HepG2 (cell line): ENCODE measurements around the gene INTS6. TPM values are rescaled to one million over a fixed set of nuclear protein-coding genes. Genes with fewer than 3 reads are reported as not detected.

ENCODE experiments used
- ATAC-seq: fragments of 200-7000 bp; cut with Tn5 transposase; 3 replicates; pipeline ENCODE4 v1.9.1; 2020; ENCODE audit warnings: mild to moderate bottlenecking, moderate library complexity
- BruUV-seq: library from RNA; stranded (reverse); fragments of 400-500 nt; replicated peaks from 2 replicates; lab custom pipeline; 2021; lab: Mats Ljungman, UMichigan
- CTCF ChIA-PET: fragments of 300-600 bp; formaldehyde crosslinking; extraction: SDS; loops from one replicate; lab custom pipeline; 2021; ENCODE audit warnings: low total read pairs, inconsistent platforms, low intra/inter-chr PET ratio; lab: Yijun Ruan, JAX
- POLR2A ChIA-PET: fragments of 350-600 bp; sonication (Branson Sonifier 250); formaldehyde crosslinking; loops from one replicate; lab custom pipeline; 2020; ENCODE audit warnings: antibody characterized with exemption, inconsistent platforms; lab: Yijun Ruan, JAX
- DNase-seq: peaks from one replicate; pipeline ENCODE4 v3.0.0-alpha.2; 2015; ENCODE audit warnings: low spot score
- FAIRE-seq: peaks from 3 replicates; lab custom pipeline; 2011; peaks lifted over from hg19 to GRCh38; lab: Jason Lieb, UNC
- H2AFZ ChIP-seq: one replicate; pipeline ENCODE4 v1.6.1; 2011; ENCODE audit warnings: low read length, inconsistent platforms
- H3K27ac ChIP-seq: fragments of 300-600 bp; 3 replicates; pipeline ENCODE4 v1.8.0; 2011; ENCODE audit warnings: mixed run types, mild to moderate bottlenecking, mixed read lengths, low read length, inconsistent platforms; ENCODE audit not compliant: insufficient read depth; ENCODE audit errors: extremely low read length
- H3K27me3 ChIP-seq, 2 experiments: fragments of 200-600 bp in 1 of 2; 2 replicates in 1 of 2; 3 replicates in 1 of 2; pipeline versions ENCODE4 v1.6.0 to v1.8.0; 2011; ENCODE audit warnings: low read length in 2 of 2, mild to moderate bottlenecking in 2 of 2, moderate library complexity in 2 of 2, inconsistent platforms in 1 of 2; ENCODE audit not compliant: insufficient read depth in 2 of 2, control insufficient read depth in 1 of 2
- H3K36me3 ChIP-seq, 2 experiments: fragments of 200-600 bp in 1 of 2; replicated peaks in 1 of 2; 2 replicates in 1 of 2; 3 replicates in 1 of 2; pipeline versions ENCODE4 v1.5.1 to v1.8.0; 2011; ENCODE audit warnings: low read length in 2 of 2, inconsistent platforms in 1 of 2; ENCODE audit not compliant: insufficient read depth in 2 of 2, control insufficient read depth in 1 of 2
- H3K4me1 ChIP-seq: 2 replicates; pipeline ENCODE4 v1.5.1; 2012; ENCODE audit warnings: low read length, inconsistent platforms; ENCODE audit not compliant: insufficient read depth
- H3K4me2 ChIP-seq: 2 replicates; pipeline ENCODE4 v1.6.0; 2011; ENCODE audit warnings: low read depth, low read length, inconsistent platforms
- H3K4me3 ChIP-seq, 3 experiments: fragments of 200-600 bp in 1 of 3; sonication (generic), shearing (Covaris generic) in 1 of 3; replicated peaks in 1 of 3; 2 replicates each; pipeline ENCODE4 v1.5.1; 2011 to 2016; ENCODE audit warnings: low read length in 3 of 3, inconsistent platforms in 2 of 3, low read depth in 2 of 3, mild to moderate bottlenecking in 2 of 3, control low read depth in 1 of 3, mixed read lengths in 1 of 3; ENCODE audit not compliant: insufficient read depth in 1 of 3
- H3K79me2 ChIP-seq: one replicate; pipeline ENCODE4 v1.6.1; 2011; ENCODE audit warnings: low read length, inconsistent platforms; ENCODE audit not compliant: insufficient read depth
- H3K9ac ChIP-seq: 2 replicates; pipeline ENCODE4 v1.6.0; 2011; ENCODE audit warnings: mild to moderate bottlenecking, low read depth, low read length, inconsistent platforms; ENCODE audit not compliant: insufficient read depth
- H3K9me3 ChIP-seq: 2 replicates; pipeline ENCODE4 v1.5.1; 2012; ENCODE audit warnings: mild to moderate bottlenecking, low read length
- H4K20me1 ChIP-seq: 2 replicates; pipeline ENCODE4 v1.6.0; 2011; ENCODE audit warnings: inconsistent platforms, mild to moderate bottlenecking, low read length, moderate library complexity; ENCODE audit not compliant: insufficient read depth
- FOXO1 ChIP-seq: sonication (generic); formaldehyde crosslinking; IDR thresholded peaks from 2 replicates; pipeline ENCODE4 v1.4.0; 2020; ENCODE audit warnings: missing genetic modification reagents
- HIVEP1 ChIP-seq: sonication (generic); formaldehyde crosslinking; IDR thresholded peaks from 2 replicates; pipeline ENCODE4 v1.4.0; 2020; ENCODE audit warnings: mild to moderate bottlenecking, missing genetic modification reagents
- KMT2A ChIP-seq: sonication (generic); formaldehyde crosslinking; IDR thresholded peaks from 2 replicates; pipeline ENCODE4 v1.4.0; 2020; ENCODE audit warnings: missing genetic modification reagents
- POGZ ChIP-seq: sonication (generic); formaldehyde crosslinking; IDR thresholded peaks from 2 replicates; pipeline ENCODE4 v1.4.0; 2020; ENCODE audit warnings: mild to moderate bottlenecking, missing genetic modification reagents
- POLR2AphosphoS2 ChIP-seq: IDR thresholded peaks from 2 replicates; pipeline ENCODE4 v1.6.1; 2011; ENCODE audit warnings: low read depth, low read length, improper control_type of control experiment
- RARG ChIP-seq: sonication (generic); formaldehyde crosslinking; IDR thresholded peaks from 2 replicates; pipeline ENCODE4 v1.4.0; 2020; ENCODE audit warnings: low read depth, mild to moderate bottlenecking, missing genetic modification reagents
- SRSF4 ChIP-seq: fragments of 200-400 bp; formaldehyde crosslinking; IDR thresholded peaks from one replicate; pipeline ENCODE4 v1.6.1; 2018; ENCODE audit warnings: mild to moderate bottlenecking, low read depth, low read length, moderate library complexity; ENCODE audit not compliant: poor library complexity, severe bottlenecking
- TCF12 ChIP-seq, 2 experiments: fragments of 450-650 bp in 1 of 2; sonication (generic) in 1 of 2; formaldehyde crosslinking in 1 of 2; IDR thresholded peaks; 2 replicates each; pipeline versions ENCODE4 v1.6.1 to v1.8.0; 2017 to 2022; ENCODE audit warnings: antibody characterized with exemption in 1 of 2, mild to moderate bottlenecking in 1 of 2, missing genetic modification reagents in 1 of 2, moderate library complexity in 1 of 2
- ZNF556 ChIP-seq: sonication (generic); formaldehyde crosslinking; IDR thresholded peaks from 2 replicates; pipeline ENCODE4 v1.4.0; 2020; ENCODE audit warnings: mild to moderate bottlenecking, missing genetic modification reagents, borderline replicate concordance
- ZNF841 ChIP-seq: sonication (generic); formaldehyde crosslinking; IDR thresholded peaks from 2 replicates; pipeline ENCODE4 v1.8.1; 2023; ENCODE audit warnings: missing genetic modification reagents, borderline replicate concordance
- ZNF883 ChIP-seq: sonication (generic); formaldehyde crosslinking; IDR thresholded peaks from 2 replicates; pipeline ENCODE4 v1.5.1; 2020; ENCODE audit warnings: mild to moderate bottlenecking, missing genetic modification reagents; ENCODE audit errors: not compliant biosample characterization
- whole genome bisulfite sequencing: methylation state at CpG from one replicate; pipeline ENCODE4 v1.1.6; 2017; ENCODE audit warnings: low lambda C conversion rate; 5-methylcytosine and 5-hydroxymethylcytosine counted together
- in situ Hi-C: cut with HindIII; loops from 2 replicates; pipeline ENCODE4 v1.10.0; 2017; ENCODE audit warnings: low pct_unique_long_range_greater_than_20kb; ENCODE audit not compliant: extremely low pct_ligation_motif_present
- intact Hi-C: fragments of 100-400 bp; cut with micrococcal nuclease; formaldehyde crosslinking; loops from one replicate; pipeline ENCODE4 v1.10.0; 2022; ENCODE audit not compliant: unreplicated experiment
- polyA plus RNA-seq, 8 experiments: library from polyadenylated mRNA; depleted of rRNA in 3 of 8; stranded (reverse) in 7 of 8; unstranded in 1 of 8; fragments of >200 nt; fragmentation: Illumina TruSeq in 4 of 8; extraction: Trizol in 4 of 8; gene quantifications; 2 replicates each; pipeline versions ENCODE4 v1.2.1 to v1.2.3, GENCODE V29; 2011 to 2016; ENCODE audit warnings: low read depth in 4 of 8, missing spikeins in 1 of 8, mixed read lengths in 1 of 8; ENCODE audit not compliant: insufficient read depth in 1 of 8
- total RNA-seq, 5 experiments: library from RNA; depleted of rRNA; stranded (reverse); fragments of >200 nt; fragmentation: Illumina TruSeq; extraction: Trizol; gene quantifications; 2 replicates each; pipeline ENCODE4 v1.2.3, GENCODE V29; 2016; ENCODE audit warnings: low read depth in 1 of 5
- TF ChIP-seq, protein P1 (sequence below): sonication (generic); formaldehyde crosslinking; IDR thresholded peaks from 2 replicates; pipeline ENCODE4 v1.9.0; 2021; ENCODE audit warnings: mild to moderate bottlenecking, missing genetic modification reagents
- TF ChIP-seq, protein P2 (sequence below): sonication (generic); formaldehyde crosslinking; IDR thresholded peaks from 2 replicates; pipeline ENCODE4 v1.8.0; 2022; ENCODE audit warnings: low read depth, missing genetic modification reagents

The INTS6 gene
- total and polyA plus RNA-seq, 2 of the 13 experiments (the other 11 are each of a cell fraction or from before 2014, with no cell fraction given), result 27.9 to 38.4 TPM

- WGBS, result 66% methylated on average over 6 of the region's 6 CpGs
- ATAC-seq, result no peak
- Histone ChIP-seq H3K4me2 (no peak overlapping the region), H3K27me3 (peaks cover 2 to 6% of the 10 kb centered on the region in 2 experiments; a peak in 3 of 5 replicates), H3K9ac (no peak overlapping the region), H3K4me3 (no peak overlapping the region), H3K9me3 (no peaks in the 10 kb centered on the region), H2AFZ (no peak overlapping the region), H3K36me3 (no peaks in the 10 kb centered on the region), H4K20me1 (no peaks in the 10 kb centered on the region), H3K79me2 (no peaks in the 10 kb centered on the region), H3K27ac (no peak overlapping the region), H3K4me1 (no peaks in the 10 kb centered on the region)
- TF ChIP-seq SRSF4 (no peak), RARG (CRISPR knock-in tag) (no peak), ZNF841 (CRISPR knock-in tag) (no peak), TCF12 (IDR thresholded peaks at IDR 0.05) (no peak), TCF12 (CRISPR knock-in tag; IDR thresholded peaks at IDR 0.05) (no peak), ZNF883 (no peak), KMT2A (CRISPR knock-in tag) (no peak), FOXO1 (CRISPR knock-in tag) (no peak), POGZ (CRISPR knock-in tag) (no peak), HIVEP1 (CRISPR knock-in tag) (no peak), ZNF556 (no peak), POLR2AphosphoS2 (no peak)
- TF ChIP-seq, protein P1, sequence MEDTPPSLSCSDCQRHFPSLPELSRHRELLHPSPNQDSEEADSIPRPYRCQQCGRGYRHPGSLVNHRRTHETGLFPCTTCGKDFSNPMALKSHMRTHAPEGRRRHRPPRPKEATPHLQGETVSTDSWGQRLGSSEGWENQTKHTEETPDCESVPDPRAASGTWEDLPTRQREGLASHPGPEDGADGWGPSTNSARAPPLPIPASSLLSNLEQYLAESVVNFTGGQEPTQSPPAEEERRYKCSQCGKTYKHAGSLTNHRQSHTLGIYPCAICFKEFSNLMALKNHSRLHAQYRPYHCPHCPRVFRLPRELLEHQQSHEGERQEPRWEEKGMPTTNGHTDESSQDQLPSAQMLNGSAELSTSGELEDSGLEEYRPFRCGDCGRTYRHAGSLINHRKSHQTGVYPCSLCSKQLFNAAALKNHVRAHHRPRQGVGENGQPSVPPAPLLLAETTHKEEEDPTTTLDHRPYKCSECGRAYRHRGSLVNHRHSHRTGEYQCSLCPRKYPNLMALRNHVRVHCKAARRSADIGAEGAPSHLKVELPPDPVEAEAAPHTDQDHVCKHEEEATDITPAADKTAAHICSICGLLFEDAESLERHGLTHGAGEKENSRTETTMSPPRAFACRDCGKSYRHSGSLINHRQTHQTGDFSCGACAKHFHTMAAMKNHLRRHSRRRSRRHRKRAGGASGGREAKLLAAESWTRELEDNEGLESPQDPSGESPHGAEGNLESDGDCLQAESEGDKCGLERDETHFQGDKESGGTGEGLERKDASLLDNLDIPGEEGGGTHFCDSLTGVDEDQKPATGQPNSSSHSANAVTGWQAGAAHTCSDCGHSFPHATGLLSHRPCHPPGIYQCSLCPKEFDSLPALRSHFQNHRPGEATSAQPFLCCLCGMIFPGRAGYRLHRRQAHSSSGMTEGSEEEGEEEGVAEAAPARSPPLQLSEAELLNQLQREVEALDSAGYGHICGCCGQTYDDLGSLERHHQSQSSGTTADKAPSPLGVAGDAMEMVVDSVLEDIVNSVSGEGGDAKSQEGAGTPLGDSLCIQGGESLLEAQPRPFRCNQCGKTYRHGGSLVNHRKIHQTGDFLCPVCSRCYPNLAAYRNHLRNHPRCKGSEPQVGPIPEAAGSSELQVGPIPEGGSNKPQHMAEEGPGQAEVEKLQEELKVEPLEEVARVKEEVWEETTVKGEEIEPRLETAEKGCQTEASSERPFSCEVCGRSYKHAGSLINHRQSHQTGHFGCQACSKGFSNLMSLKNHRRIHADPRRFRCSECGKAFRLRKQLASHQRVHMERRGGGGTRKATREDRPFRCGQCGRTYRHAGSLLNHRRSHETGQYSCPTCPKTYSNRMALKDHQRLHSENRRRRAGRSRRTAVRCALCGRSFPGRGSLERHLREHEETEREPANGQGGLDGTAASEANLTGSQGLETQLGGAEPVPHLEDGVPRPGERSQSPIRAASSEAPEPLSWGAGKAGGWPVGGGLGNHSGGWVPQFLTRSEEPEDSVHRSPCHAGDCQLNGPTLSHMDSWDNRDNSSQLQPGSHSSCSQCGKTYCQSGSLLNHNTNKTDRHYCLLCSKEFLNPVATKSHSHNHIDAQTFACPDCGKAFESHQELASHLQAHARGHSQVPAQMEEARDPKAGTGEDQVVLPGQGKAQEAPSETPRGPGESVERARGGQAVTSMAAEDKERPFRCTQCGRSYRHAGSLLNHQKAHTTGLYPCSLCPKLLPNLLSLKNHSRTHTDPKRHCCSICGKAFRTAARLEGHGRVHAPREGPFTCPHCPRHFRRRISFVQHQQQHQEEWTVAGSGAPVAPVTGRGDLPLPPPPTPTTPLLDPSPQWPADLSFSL (CRISPR knock-in tag), result no peak
- TF ChIP-seq, protein P2, sequence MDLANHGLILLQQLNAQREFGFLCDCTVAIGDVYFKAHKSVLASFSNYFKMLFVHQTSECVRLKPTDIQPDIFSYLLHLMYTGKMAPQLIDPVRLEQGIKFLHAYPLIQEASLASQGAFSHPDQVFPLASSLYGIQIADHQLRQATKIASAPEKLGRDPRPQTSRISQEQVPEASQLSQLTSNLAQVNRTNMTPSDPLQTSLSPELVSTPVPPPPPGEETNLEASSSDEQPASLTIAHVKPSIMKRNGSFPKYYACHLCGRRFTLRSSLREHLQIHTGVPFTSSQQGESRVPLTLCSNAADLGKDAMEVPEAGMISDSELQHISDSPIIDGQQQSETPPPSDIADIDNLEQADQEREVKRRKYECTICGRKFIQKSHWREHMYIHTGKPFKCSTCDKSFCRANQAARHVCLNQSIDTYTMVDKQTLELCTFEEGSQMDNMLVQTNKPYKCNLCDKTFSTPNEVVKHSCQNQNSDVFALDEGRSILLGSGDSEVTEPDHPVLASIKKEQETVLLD, result no peak
- no peak for DNase-seq
- in situ Hi-C loops, result no loop called here
- intact Hi-C loops, result no loop called here
- BruUV-seq, result no TSS peak
- ChIA-PET CTCF (no interaction called here), POLR2A (no interaction called here)
- no peak for FAIRE-seq
These were observed 127.0 kb downstream of the INTS6 start for GRCh38 chr13:51325837-51326236.
